H9 (cell line): ENCODE data around the gene VPS54. TPM values are rescaled to one million over a fixed set of nuclear protein-coding genes. Genes with fewer than 3 reads are reported as not detected.
A peak's percentile ranks its signal among the peaks of the same experiment; 100 is the strongest.
"Not testable (repeated sequence)": the region's sequence is repeated elsewhere in the genome, so short reads cannot be mapped to it uniquely, and the experiment has no call there.

ENCODE experiments used
- DNase-seq: peaks from one replicate; pipeline ENCODE4 v3.0.0-alpha.2; 2017
- H2AFZ ChIP-seq: one replicate; pipeline ENCODE4 v1.6.1; 2013; ENCODE audit warnings: mild to moderate bottlenecking, low read length, control low read depth, moderate library complexity
- H2AK5ac ChIP-seq: 2 replicates; pipeline ENCODE4 v1.6.1; 2013; ENCODE audit warnings: low read length, control low read depth, mixed read lengths; ENCODE audit not compliant: insufficient read length
- H2BK120ac ChIP-seq: one replicate; pipeline ENCODE4 v1.6.1; 2013; ENCODE audit warnings: low read depth, mild to moderate bottlenecking, low read length, control low read depth, inconsistent platforms; ENCODE audit not compliant: poor library complexity, severe bottlenecking
- H2BK12ac ChIP-seq: 2 replicates; pipeline ENCODE4 v1.6.1; 2013; ENCODE audit warnings: low read length, control low read depth, mixed read lengths, low read depth; ENCODE audit not compliant: insufficient read length
- H2BK15ac ChIP-seq: 2 replicates; pipeline ENCODE4 v1.6.1; 2013; ENCODE audit warnings: low read depth, low read length, control low read depth
- H2BK20ac ChIP-seq: one replicate; pipeline ENCODE4 v1.6.1; 2013; ENCODE audit warnings: low read depth, mild to moderate bottlenecking, low read length, control low read depth, inconsistent platforms; ENCODE audit not compliant: poor library complexity, severe bottlenecking
- H2BK5ac ChIP-seq: 2 replicates; pipeline ENCODE4 v1.6.1; 2013; ENCODE audit warnings: low read length, control low read depth, mixed read lengths; ENCODE audit not compliant: insufficient read length
- H3K14ac ChIP-seq: 2 replicates; pipeline ENCODE4 v1.6.1; 2013; ENCODE audit warnings: low read length, control low read depth; ENCODE audit not compliant: insufficient read depth
- H3K18ac ChIP-seq: 2 replicates; pipeline ENCODE4 v1.6.1; 2013; ENCODE audit warnings: low read depth, mild to moderate bottlenecking, mixed read lengths, low read length, control low read depth; ENCODE audit not compliant: insufficient read length
- H3K23ac ChIP-seq: 2 replicates; pipeline ENCODE4 v1.6.1; 2013; ENCODE audit warnings: low read length, control low read depth, mixed read lengths, low read depth; ENCODE audit not compliant: insufficient read length
- H3K23me2 ChIP-seq: 2 replicates; pipeline ENCODE4 v1.6.1; 2013; ENCODE audit warnings: low read depth, mild to moderate bottlenecking, mixed read lengths, low read length, control low read depth; ENCODE audit not compliant: insufficient read length, poor library complexity, severe bottlenecking
- H3K27ac ChIP-seq: 2 replicates; pipeline ENCODE4 v1.5.1; 2013; ENCODE audit warnings: low read length, control low read depth, mixed read lengths, low read depth; ENCODE audit not compliant: insufficient read length
- H3K27me3 ChIP-seq: 2 replicates; pipeline ENCODE4 v1.6.1; 2013; ENCODE audit warnings: low read length, control low read depth, inconsistent platforms; ENCODE audit not compliant: insufficient read depth
- H3K4ac ChIP-seq: 2 replicates; pipeline ENCODE4 v1.6.1; 2013; ENCODE audit warnings: low read depth, mild to moderate bottlenecking, control low read depth, inconsistent platforms, low read length, moderate library complexity
- H3K4me1 ChIP-seq: 2 replicates; pipeline ENCODE4 v1.6.1; 2013; ENCODE audit warnings: low read length, control low read depth, inconsistent platforms; ENCODE audit not compliant: insufficient read depth
- H3K4me2 ChIP-seq: 2 replicates; pipeline ENCODE4 v1.6.1; 2013; ENCODE audit warnings: low read length, control low read depth, mixed read lengths; ENCODE audit not compliant: insufficient read length, insufficient read depth
- H3K56ac ChIP-seq: 2 replicates; pipeline ENCODE4 v1.6.1; 2013; ENCODE audit warnings: low read depth, mild to moderate bottlenecking, mixed read lengths, low read length, control low read depth; ENCODE audit not compliant: insufficient read length
- H3K79me1 ChIP-seq: 2 replicates; pipeline ENCODE4 v1.6.1; 2013; ENCODE audit warnings: low read depth, mild to moderate bottlenecking, moderate library complexity, low read length, control low read depth, inconsistent platforms; ENCODE audit not compliant: insufficient read depth, poor library complexity, severe bottlenecking
- H3K79me2 ChIP-seq: 2 replicates; pipeline ENCODE4 v1.6.1; 2013; ENCODE audit warnings: low read length, control low read depth, inconsistent platforms; ENCODE audit not compliant: insufficient read depth
- H3K9ac ChIP-seq: 2 replicates; pipeline ENCODE4 v1.6.1; 2013; ENCODE audit warnings: low read length, control low read depth, mixed read lengths; ENCODE audit not compliant: insufficient read length; ENCODE audit errors: extremely low read depth
- H3K9me3 ChIP-seq: one replicate; pipeline ENCODE4 v1.6.1; 2013; ENCODE audit warnings: low read depth, low read length, inconsistent platforms; ENCODE audit not compliant: control insufficient read depth
- H3T11ph ChIP-seq: one replicate; pipeline ENCODE4 v1.6.1; 2013; ENCODE audit warnings: mild to moderate bottlenecking, low read length, control low read depth, inconsistent platforms
- H4K20me1 ChIP-seq: one replicate; pipeline ENCODE4 v1.6.1; 2013; ENCODE audit not compliant: control insufficient read depth, insufficient read length, insufficient read depth
- H4K5ac ChIP-seq: 2 replicates; pipeline ENCODE4 v1.6.1; 2013; ENCODE audit warnings: low read depth, mild to moderate bottlenecking, mixed read lengths, low read length, control low read depth; ENCODE audit not compliant: insufficient read length
- H4K8ac ChIP-seq: replicated peaks from 2 replicates; pipeline ENCODE4 v1.6.1; 2013; ENCODE audit warnings: low read length, control low read depth, mixed read lengths, low read depth; ENCODE audit not compliant: insufficient read length
- H4K91ac ChIP-seq: 2 replicates; pipeline ENCODE4 v1.6.1; 2013; ENCODE audit warnings: low read depth, mild to moderate bottlenecking, moderate library complexity, mixed read lengths, low read length, control low read depth; ENCODE audit not compliant: insufficient read length
- H3K27ac Mint-ChIP-seq, 3 experiments: 2 replicates in 2 of 3; 3 replicates in 1 of 3; pipeline ENCODE4 v1.8.0; 2020 to 2021; ENCODE audit warnings: mixed read lengths in 3 of 3, mild to moderate bottlenecking in 1 of 3, moderate library complexity in 1 of 3
- H3K27me3 Mint-ChIP-seq: 2 replicates; pipeline ENCODE4 v1.8.0; 2021; ENCODE audit warnings: low read depth, mild to moderate bottlenecking, moderate library complexity, mixed read lengths
- H3K36me3 Mint-ChIP-seq, 3 experiments: 2 replicates in 2 of 3; 3 replicates in 1 of 3; pipeline ENCODE4 v1.8.0; 2020 to 2021; ENCODE audit warnings: low read depth in 3 of 3, mixed read lengths in 3 of 3; ENCODE audit not compliant: insufficient read depth in 1 of 3
- H3K4me1 Mint-ChIP-seq, 2 experiments: 2 replicates each; pipeline ENCODE4 v1.8.0; 2020; ENCODE audit warnings: mixed read lengths in 2 of 2
- H3K4me3 Mint-ChIP-seq, 2 experiments: 2 replicates in 1 of 2; 3 replicates in 1 of 2; pipeline ENCODE4 v1.8.0; 2020 to 2021; ENCODE audit warnings: mild to moderate bottlenecking in 2 of 2, mixed read lengths in 2 of 2, moderate library complexity in 1 of 2
- H3K9me3 Mint-ChIP-seq, 2 experiments: 2 replicates in 1 of 2; 3 replicates in 1 of 2; pipeline ENCODE4 v1.8.0; 2020; ENCODE audit warnings: mild to moderate bottlenecking in 2 of 2, mixed read lengths in 2 of 2, moderate library complexity in 1 of 2
- CTCF ChIP-seq: fragments of 200-600 bp; sonication (generic); conservative IDR thresholded peaks from 3 replicates; pipeline ENCODE4 v1.8.0; 2021; ENCODE audit warnings: antibody characterized with exemption, mild to moderate bottlenecking
- WGBS: extraction: QIAGEN DNeasy Blood & Tissue Kit; methylation state at CpG from one replicate; pipeline ENCODE4 v1.1.7; 2013; ENCODE audit warnings: missing lambda C conversion rate, low lambda C conversion rate, mixed read lengths; ENCODE audit not compliant: insufficient read length; ENCODE audit errors: extremely low coverage; 5-methylcytosine and 5-hydroxymethylcytosine counted together
- total RNA-seq: library from RNA; stranded (reverse); gene quantifications from 2 replicates; pipeline ENCODE4 v1.2.1, GENCODE V29; 2021

Gene VPS54
- total RNA-seq, 1 experiment from 2014 or later, result 13.4 TPM

GRCh38 chr2:63975437-63976124, 43.6 kb downstream of the VPS54 start:
- H3K18ac ChIP-seq, result no peak overlapping the region
- no peak overlapping the region for H3K23ac ChIP-seq
- no peaks in the 10 kb centered on the region for H3K79me1 ChIP-seq
- no peak overlapping the region for H2BK5ac ChIP-seq
- H4K20me1 ChIP-seq, result no peaks in the 10 kb centered on the region
- H2AK5ac ChIP-seq, result no peak overlapping the region
- H4K91ac ChIP-seq, result no peak overlapping the region
- Mint-ChIP-seq H3K27me3 (no peaks in the 10 kb centered on the region), H3K9me3 (no peaks in the 10 kb centered on the region; a peak in 1 of 5 replicates), H3K36me3 (peaks cover 9 to 37% (median 32%) of the 10 kb centered on the region in 3 experiments; a peak in 6 of 7 replicates), H3K27ac (peak overlapping the region in 1 of 3 experiments; percentile 72; a peak in 2 of 7 replicates), H3K4me3 (no peak overlapping the region), H3K4me1 (no peaks in the 10 kb centered on the region)
- no CpG with 5 or more reads among the region's 15 CpGs for WGBS
- no peak overlapping the region for H3K56ac ChIP-seq
- H3K79me2 ChIP-seq, result no peaks in the 10 kb centered on the region
- H3K27ac ChIP-seq, result no peak overlapping the region
- no peak overlapping the region for H3K9ac ChIP-seq
- H3K4ac ChIP-seq, result no peak overlapping the region
- H2BK15ac ChIP-seq, result no peak overlapping the region
- no peak overlapping the region for H3K14ac ChIP-seq
- H3K23me2 ChIP-seq, result no peaks in the 10 kb centered on the region
- H4K5ac ChIP-seq, result no peak overlapping the region
- no peak overlapping the region for H4K8ac ChIP-seq
- no peaks in the 10 kb centered on the region for H3K27me3 ChIP-seq
- no peak for TF ChIP-seq CTCF
- no peak overlapping the region for H2BK20ac ChIP-seq
- H3K4me2 ChIP-seq, result no peak overlapping the region
- no peaks in the 10 kb centered on the region for H3K9me3 ChIP-seq
- no peak overlapping the region for H2AFZ ChIP-seq
- no peak for DNase-seq
- H2BK120ac ChIP-seq, result no peak overlapping the region
- no peaks in the 10 kb centered on the region for H3K4me1 ChIP-seq
- no peak overlapping the region for H2BK12ac ChIP-seq
- H3T11ph ChIP-seq, result no peak overlapping the region

- not testable (repeated sequence) for H2AK5ac ChIP-seq, H3K4me3 Mint-ChIP-seq
Measured at GRCh38 chr2:63975036-63975435, 44.2 kb downstream of the VPS54 start.

More at GRCh38 chr2:63975036-63975435, 44.2 kb downstream of the VPS54 start:
- H3K4ac ChIP-seq, H3K56ac ChIP-seq, H4K20me1 ChIP-seq, H2BK20ac ChIP-seq, H3K18ac ChIP-seq, H3K79me1 ChIP-seq, H3K4me1 Mint-ChIP-seq, H3K9me3 Mint-ChIP-seq, H4K91ac ChIP-seq, H3K9me3 ChIP-seq, H3K27ac ChIP-seq, H2BK15ac ChIP-seq, H3K9ac ChIP-seq, H3K79me2 ChIP-seq, H3T11ph ChIP-seq, H3K27me3 Mint-ChIP-seq, H3K14ac ChIP-seq, H3K23me2 ChIP-seq, H4K5ac ChIP-seq, H2AFZ ChIP-seq, H2BK5ac ChIP-seq, H3K23ac ChIP-seq, H2BK120ac ChIP-seq, H3K4me1 ChIP-seq, H3K4me2 ChIP-seq, H3K27me3 ChIP-seq, DNase-seq, H2BK12ac ChIP-seq, H4K8ac ChIP-seq: not testable (repeated sequence)
- no CpG with 5 or more reads among the region's 2 CpGs for WGBS
- H3K27ac Mint-ChIP-seq, result peak overlapping the region in 1 of 3 experiments; percentile 72; a peak in 1 of 7 replicates
- peaks cover 9 to 32% (median 27%) of the 10 kb centered on the region in 3 experiments; a peak in 6 of 7 replicates for H3K36me3 Mint-ChIP-seq
